Loucy (cell line): ENCODE data around the gene GGPS1.

Source experiments
- H2AFZ ChIP-seq: fragments of 200-600 bp; sonication (generic); 2 replicates; pipeline ENCODE4 v1.6.0; 2016; ENCODE audit warnings: antibody characterized with exemption, mild to moderate bottlenecking, low read length, moderate library complexity
- H3F3A ChIP-seq: fragments of 200-600 bp; 2 replicates; pipeline ENCODE4 v1.6.0; 2016; ENCODE audit warnings: antibody characterized with exemption, low read depth, mild to moderate bottlenecking
- H3K27me3 ChIP-seq: fragments of 200-600 bp; sonication (generic); 2 replicates; pipeline ENCODE4 v1.6.1; 2014; ENCODE audit warnings: low read length, mild to moderate bottlenecking; ENCODE audit not compliant: insufficient read depth, poor library complexity, severe bottlenecking
- H3K36me3 ChIP-seq: fragments of 200-600 bp; sonication (generic); 2 replicates; pipeline ENCODE4 v1.6.1; 2016; ENCODE audit warnings: low read length; ENCODE audit not compliant: insufficient read depth
- H3K4me1 ChIP-seq: fragments of 200-600 bp; sonication (generic); 2 replicates; pipeline ENCODE4 v1.5.1; 2014; ENCODE audit warnings: low read length, mild to moderate bottlenecking; ENCODE audit not compliant: insufficient read depth, poor library complexity, severe bottlenecking
- H3K4me2 ChIP-seq: fragments of 200-600 bp; sonication (generic); 2 replicates; pipeline ENCODE4 v1.6.0; 2014; ENCODE audit warnings: antibody characterized with exemption, low read length, low read depth, mild to moderate bottlenecking; ENCODE audit not compliant: poor library complexity, severe bottlenecking
- H3K4me3 ChIP-seq: fragments of 200-600 bp; sonication (generic); 2 replicates; pipeline ENCODE4 v1.5.1; 2014; ENCODE audit warnings: low read length, mild to moderate bottlenecking, mixed read lengths; ENCODE audit not compliant: poor library complexity, severe bottlenecking
- H3K79me2 ChIP-seq: fragments of 200-600 bp; sonication (generic); 2 replicates; pipeline ENCODE4 v1.6.1; 2014; ENCODE audit warnings: low read length; ENCODE audit not compliant: insufficient read depth
- H3K9ac ChIP-seq: fragments of 200-600 bp; sonication (generic); 2 replicates; pipeline ENCODE4 v1.6.0; 2014; ENCODE audit warnings: mild to moderate bottlenecking, low read depth, low read length, moderate library complexity; ENCODE audit not compliant: poor library complexity, severe bottlenecking
- H3K9me2 ChIP-seq: fragments of 200-600 bp; sonication (generic); replicated peaks from 2 replicates; pipeline ENCODE4 v1.6.1; 2016; ENCODE audit warnings: low read depth, low read length, mixed read lengths
- H3K9me3 ChIP-seq: fragments of 200-600 bp; sonication (generic); 2 replicates; pipeline ENCODE4 v1.6.1; 2014; ENCODE audit warnings: mild to moderate bottlenecking, antibody characterized with exemption, low read length, low read depth; ENCODE audit not compliant: insufficient read depth
- H4K20me1 ChIP-seq: fragments of 200-600 bp; sonication (generic); 2 replicates; pipeline ENCODE4 v1.6.0; 2014; ENCODE audit warnings: antibody characterized with exemption, low read length, mild to moderate bottlenecking; ENCODE audit not compliant: insufficient read depth, poor library complexity, severe bottlenecking
- CTCF ChIP-seq: fragments of 200-600 bp; sonication (generic); conservative IDR thresholded peaks from 2 replicates; pipeline ENCODE4 v1.5.1; 2014; ENCODE audit warnings: mild to moderate bottlenecking, antibody characterized with exemption, low read length
- EZH2phosphoT487 ChIP-seq: fragments of 200-600 bp; IDR thresholded peaks from 2 replicates; pipeline ENCODE4 v1.6.1; 2018; ENCODE audit warnings: antibody characterized with exemption, mild to moderate bottlenecking, moderate library complexity, borderline replicate concordance

GGPS1 gene

GRCh38 chr1:235342039-235342438, 13.7 kb downstream of the GGPS1 start:
- TF ChIP-seq CTCF, result no peak
- TF ChIP-seq EZH2phosphoT487, result no peak

GRCh38 chr1:235342471-235342870, 14.1 kb downstream of the GGPS1 start:
- TF ChIP-seq CTCF, result no peak
- TF ChIP-seq EZH2phosphoT487, result no peak
- Histone ChIP-seq H4K20me1 (no peaks in the 10 kb centered on the region), H3F3A (no peaks in the 10 kb centered on the region), H3K9ac (no peak overlapping the region), H3K79me2 (no peaks in the 10 kb centered on the region), H3K9me2 (no peaks in the 10 kb centered on the region), H3K36me3 (peaks cover 17% of the 10 kb centered on the region; the same call in 1 of the 2 replicates), H3K9me3 (no peaks in the 10 kb centered on the region), H2AFZ (no peak overlapping the region), H3K4me1 (no peaks in the 10 kb centered on the region), H3K27me3 (no peaks in the 10 kb centered on the region), H3K4me2 (no peak overlapping the region), H3K4me3 (no peak overlapping the region)

More at GRCh38 chr1:235342039-235342438, 13.7 kb downstream of the GGPS1 start:
- H3K9me3 ChIP-seq, result no peaks in the 10 kb centered on the region
- no peaks in the 10 kb centered on the region for H3K27me3 ChIP-seq
- no peak overlapping the region for H3K4me2 ChIP-seq
- no peaks in the 10 kb centered on the region for H3K79me2 ChIP-seq
- H3K4me1 ChIP-seq, result no peaks in the 10 kb centered on the region
- no peaks in the 10 kb centered on the region for H3F3A ChIP-seq
- no peak overlapping the region for H2AFZ ChIP-seq
- no peaks in the 10 kb centered on the region for H4K20me1 ChIP-seq
- H3K9me2 ChIP-seq, result no peaks in the 10 kb centered on the region
- no peak overlapping the region for H3K4me3 ChIP-seq
- no peak overlapping the region for H3K9ac ChIP-seq
- peaks cover 21% of the 10 kb centered on the region; the same call in 1 of the 2 replicates for H3K36me3 ChIP-seq

- Histone ChIP-seq H3K9me2 (no peaks in the 10 kb centered on the region), H3K27me3 (no peaks in the 10 kb centered on the region), H3K4me2 (no peak overlapping the region), H3K79me2 (no peaks in the 10 kb centered on the region), H3K4me1 (no peaks in the 10 kb centered on the region), H3K9me3 (no peaks in the 10 kb centered on the region), H4K20me1 (no peaks in the 10 kb centered on the region), H3F3A (no peaks in the 10 kb centered on the region), H2AFZ (no peak overlapping the region), H3K9ac (no peak overlapping the region), H3K36me3 (peaks cover 11% of the 10 kb centered on the region; the same call in 1 of the 2 replicates), H3K4me3 (no peak overlapping the region)
- TF ChIP-seq CTCF (no peak), EZH2phosphoT487 (no peak)
Measured at GRCh38 chr1:235343726-235344125, 15.4 kb downstream of the GGPS1 start.
